HG03108 (cell line): Measurements from ENCODE around the gene INHA.

ENCODE experiments used
- ATAC-seq: cut with Tn5 transposase; IDR thresholded peaks from one replicate; pipeline ENCODE4 v1.9.1; 2021; ENCODE audit warnings: moderate library complexity; ENCODE audit not compliant: unreplicated experiment

Gene INHA

GRCh38 chr2:219571311-219572236, 536 bp upstream of the INHA start, which contains the start of gene OBSL1:
Gene OBSL1, minus strand, starts transcription at chr2:219571539. Its CDS starts 307 bp downstream, at chr2:219571232.
- no peak for ATAC-seq

GRCh38 chr2:219573166-219573565, 1.1 kb downstream of the INHA start:
- ATAC-seq: no peak

GRCh38 chr2:219574484-219575311, 2.6 kb downstream of the INHA start:
- no peak for ATAC-seq

GRCh38 chr2:219575566-219576504, 3.7 kb downstream of the INHA start:
- no peak for ATAC-seq

GRCh38 chr2:219576505-219577388, 4.6 kb downstream of the INHA start:
- ATAC-seq: no peak

- no peak for ATAC-seq
Observed at GRCh38 chr2:219578811-219579613, 6.9 kb downstream of the INHA start.

- ATAC-seq: no peak
Observed at GRCh38 chr2:219581346-219581745, 9.2 kb downstream of the INHA start.

- ATAC-seq: no peak
Observed at GRCh38 chr2:219591091-219591490, 19.0 kb downstream of the INHA start.

- ATAC-seq: no peak
Observed at GRCh38 chr2:219592736-219593135, 20.6 kb downstream of the INHA start.

- no peak for ATAC-seq
Observed at GRCh38 chr2:219593154-219593553, 21.0 kb downstream of the INHA start.

GRCh38 chr2:219595256-219595655, 23.1 kb downstream of the INHA start:
- ATAC-seq: no peak

- ATAC-seq: no peak
Observed at GRCh38 chr2:219596954-219597551, 24.9 kb downstream of the INHA start.

- peak; percentile 88 for ATAC-seq
Observed at GRCh38 chr2:219597552-219598307, 25.6 kb downstream of the INHA start, which contains the start of gene STK11IP. Gene STK11IP, plus strand, starts transcription at chr2:219597857. Its CDS starts 263 bp downstream, at chr2:219598120.

GRCh38 chr2:219598308-219599078, 26.4 kb downstream of the INHA start:
- no peak for ATAC-seq

- no peak for ATAC-seq
Observed at GRCh38 chr2:219603771-219604170, 31.7 kb downstream of the INHA start.

- no peak for ATAC-seq
Observed at GRCh38 chr2:219605607-219605954, 33.5 kb downstream of the INHA start.

- no peak for ATAC-seq
Observed at GRCh38 chr2:219607931-219608330, 35.8 kb downstream of the INHA start.
